ENCODE data around the gene HELZ.
"Not testable (repeated sequence)": the region's sequence is repeated elsewhere in the genome, so short reads cannot be mapped to it uniquely, and the experiment has no call there.

- TF ChIP-seq CTCF, EZH2phosphoT487 (IDR thresholded peaks at IDR 0.05): not testable (repeated sequence)
Measured at GRCh38 chr17:67104641-67105040, 140.4 kb downstream of the HELZ start.
